GM12878 (cell line): ENCODE results near the gene LAMA2. TPM values are rescaled to one million over a fixed set of nuclear protein-coding genes. Genes with fewer than 3 reads are reported as not detected.

Experiments used
- ATAC-seq: fragments of 200-7000 bp; cut with Tn5 transposase; 3 replicates; pipeline ENCODE4 v1.9.1; 2020; ENCODE audit warnings: mild to moderate bottlenecking, moderate library complexity
- BruUV-seq: library from RNA; stranded (reverse); fragments of 400-500 nt; replicated peaks from 2 replicates; lab custom pipeline; 2021; lab: Mats Ljungman, UMichigan
- CTCF ChIA-PET: fragments of 300-600 bp; sonication (Branson Sonifier 250); formaldehyde crosslinking; extraction: SDS; loops from one replicate; lab custom pipeline; 2021; ENCODE audit warnings: inconsistent platforms; lab: Yijun Ruan, JAX
- POLR2A ChIA-PET: fragments of 350-600 bp; formaldehyde crosslinking; extraction: SDS; loops from one replicate; lab custom pipeline; 2021; ENCODE audit warnings: inconsistent platforms; lab: Charles Lee
- RAD21 ChIA-PET: fragments of 300-600 bp; sonication (Branson Sonifier 250); formaldehyde crosslinking; loops from one replicate; lab custom pipeline; 2023; ENCODE audit warnings: antibody characterized with exemption; ENCODE audit not compliant: unreplicated experiment; lab: Charles Lee
- SMC1A ChIA-PET: fragments of 300-600 bp; sonication (Branson Sonifier 250); formaldehyde crosslinking; loops from one replicate; lab custom pipeline; 2023; ENCODE audit not compliant: unreplicated experiment, uncharacterized antibody; lab: Charles Lee
- DNase-seq: peaks from one replicate; pipeline ENCODE4 v3.0.0-alpha.2; 2011; ENCODE audit warnings: low read depth, low spot score
- FAIRE-seq: peaks from 3 replicates; lab custom pipeline; 2011; peaks lifted over from hg19 to GRCh38; lab: Jason Lieb, UNC
- H2AFZ ChIP-seq: 2 replicates; pipeline ENCODE4 v1.6.0; 2011; ENCODE audit warnings: low read depth, low read length, control low read depth; ENCODE audit not compliant: control insufficient read depth
- H3K27ac ChIP-seq: 2 replicates; pipeline ENCODE4 v1.5.1; 2011; ENCODE audit warnings: control low read depth; ENCODE audit not compliant: control insufficient read depth, insufficient read depth
- H3K27me3 ChIP-seq, 2 experiments: replicated peaks in 1 of 2; 2 replicates each; pipeline versions ENCODE4 v1.6.0 to v1.6.1; 2011; ENCODE audit warnings: low read length in 1 of 2; ENCODE audit not compliant: control insufficient read depth in 2 of 2, insufficient read depth in 2 of 2
- H3K36me3 ChIP-seq, 2 experiments: 2 replicates each; pipeline ENCODE4 v1.5.1; 2011; ENCODE audit warnings: low read length in 1 of 2; ENCODE audit not compliant: control insufficient read depth in 2 of 2, insufficient read depth in 2 of 2
- H3K4me1 ChIP-seq: 2 replicates; pipeline ENCODE4 v1.6.1; 2011; ENCODE audit warnings: mild to moderate bottlenecking, low read length, moderate library complexity, mixed read lengths; ENCODE audit not compliant: control insufficient read depth, insufficient read depth
- H3K4me2 ChIP-seq: 2 replicates; pipeline ENCODE4 v1.6.0; 2011; ENCODE audit warnings: control low read depth; ENCODE audit not compliant: control insufficient read depth, insufficient read depth
- H3K4me3 ChIP-seq: fragments of 200-600 bp; sonication (generic); 2 replicates; pipeline ENCODE4 v1.5.1; 2016
- H3K79me2 ChIP-seq: 2 replicates; pipeline ENCODE4 v1.6.0; 2011; ENCODE audit warnings: low read length; ENCODE audit not compliant: control insufficient read depth, insufficient read depth
- H3K9ac ChIP-seq: 2 replicates; pipeline ENCODE4 v1.8.0; 2011; ENCODE audit warnings: low read length, control low read depth, mixed read lengths; ENCODE audit not compliant: control insufficient read depth, insufficient read depth
- H3K9me3 ChIP-seq: replicated peaks from 3 replicates; pipeline ENCODE4 v1.5.1; 2011; ENCODE audit warnings: mild to moderate bottlenecking, low read length; ENCODE audit not compliant: control insufficient read depth, insufficient read depth
- H4K20me1 ChIP-seq: 2 replicates; pipeline ENCODE4 v1.6.0; 2011; ENCODE audit not compliant: control insufficient read depth, insufficient read depth
- ATF7 ChIP-seq: fragments of 450-650 bp; IDR thresholded peaks from 2 replicates; pipeline ENCODE4 v1.6.1; 2016; ENCODE audit warnings: low read depth, mild to moderate bottlenecking
- BACH1 ChIP-seq: fragments of 450-650 bp; IDR thresholded peaks from 2 replicates; pipeline ENCODE4 v1.6.1; 2017; ENCODE audit warnings: mild to moderate bottlenecking, borderline replicate concordance
- CREB1 ChIP-seq: IDR thresholded peaks from 2 replicates; pipeline ENCODE4 v1.6.1; 2012; ENCODE audit warnings: low read depth, mild to moderate bottlenecking, inconsistent platforms
- CREM ChIP-seq: IDR thresholded peaks from 2 replicates; pipeline ENCODE4 v1.6.1; 2014; ENCODE audit warnings: antibody characterized with exemption, low read depth
- FOS ChIP-seq: IDR thresholded peaks from 3 replicates; pipeline ENCODE4 v1.6.1; 2011; ENCODE audit warnings: borderline replicate concordance; ENCODE audit not compliant: insufficient read length; ENCODE audit errors: extremely low read depth
- MEF2A ChIP-seq: IDR thresholded peaks from 2 replicates; pipeline ENCODE4 v1.6.1; 2011; ENCODE audit warnings: low read depth, mild to moderate bottlenecking, low read length, moderate library complexity; ENCODE audit not compliant: insufficient read depth
- MEF2B ChIP-seq: fragments of 450-650 bp; IDR thresholded peaks from 2 replicates; pipeline ENCODE4 v1.6.1; 2018; ENCODE audit warnings: mild to moderate bottlenecking, moderate library complexity; ENCODE audit not compliant: partially characterized antibody, poor library complexity, severe bottlenecking
- MXI1 ChIP-seq: fragments of 150-350 bp; IDR thresholded peaks from 2 replicates; pipeline ENCODE4 v1.6.1; 2011; ENCODE audit warnings: low read depth, mild to moderate bottlenecking, inconsistent platforms, low read length, improper control_type of control experiment
- NFYA ChIP-seq: IDR thresholded peaks from 2 replicates; pipeline ENCODE4 v1.6.1; 2011; ENCODE audit warnings: low read depth, mild to moderate bottlenecking, low read length, improper control_type of control experiment, borderline replicate concordance
- REST ChIP-seq: IDR thresholded peaks from 2 replicates; pipeline ENCODE4 v1.6.1; 2012; ENCODE audit warnings: mild to moderate bottlenecking, low read depth, low read length
- RUNX3 ChIP-seq: IDR thresholded peaks from 2 replicates; pipeline ENCODE4 v1.6.1; 2012; ENCODE audit warnings: low read length, inconsistent platforms
- SIX5 ChIP-seq: IDR thresholded peaks from 2 replicates; pipeline ENCODE4 v1.6.1; 2011; ENCODE audit warnings: mild to moderate bottlenecking, low read depth, low read length, moderate library complexity; ENCODE audit not compliant: severe bottlenecking
- SMAD1 ChIP-seq: fragments of 450-650 bp; IDR thresholded peaks from 2 replicates; pipeline ENCODE4 v1.6.1; 2018; ENCODE audit warnings: mild to moderate bottlenecking, low read depth; ENCODE audit not compliant: partially characterized antibody
- SREBF1 ChIP-seq: IDR thresholded peaks from 2 replicates; pipeline ENCODE4 v1.6.1; 2012; ENCODE audit warnings: mild to moderate bottlenecking, low read length
- SREBF2 ChIP-seq: IDR thresholded peaks from 2 replicates; pipeline ENCODE4 v1.6.1; 2012; ENCODE audit warnings: mild to moderate bottlenecking, low read length
- ZZZ3 ChIP-seq: IDR thresholded peaks from 2 replicates; pipeline ENCODE4 v1.6.1; 2011; ENCODE audit warnings: low read depth; ENCODE audit not compliant: control insufficient read depth, insufficient read length
- WGBS: methylation state at CpG from one replicate; pipeline ENCODE4 v1.1.6; 2016; ENCODE audit warnings: low lambda C conversion rate; ENCODE audit not compliant: insufficient replicate concordance, insufficient coverage; ENCODE audit errors: missing lambda C conversion rate; 5-methylcytosine and 5-hydroxymethylcytosine counted together
- in situ Hi-C: fragments of 300-500 bp; cut with MboI; formaldehyde crosslinking; loops from 9 replicates; pipeline ENCODE4 v1.14.3; 2018; ENCODE audit warnings: mixed read lengths
- intact Hi-C: fragments of 100-400 bp; cut with micrococcal nuclease; formaldehyde crosslinking; loops from one replicate; pipeline ENCODE4 v1.14.2; 2022; ENCODE audit not compliant: unreplicated experiment
- polyA plus RNA-seq, 11 experiments: library from polyadenylated mRNA; depleted of rRNA in 4 of 11; unstranded in 6 of 11; stranded (reverse) in 5 of 11; fragments of >200 nt; fragmentation: Nextera tagmentation in 4 of 11; fragmentation: Illumina TruSeq in 1 of 11; extraction: Ambion mirVana in 4 of 11; extraction: Trizol in 1 of 11; gene quantifications; 1 replicate in 1 of 11; 2 replicates in 10 of 11; pipeline versions ENCODE4 v1.2.1 to v1.2.3, GENCODE V29; 2011 to 2016; ENCODE audit warnings: inconsistent platforms in 2 of 11, missing spikeins in 2 of 11, low read depth in 1 of 11
- total RNA-seq, 4 experiments: library from RNA; depleted of rRNA in 3 of 4; stranded (reverse); fragments of >200 nt in 3 of 4; fragmentation: Illumina TruSeq in 1 of 4; extraction: Trizol in 1 of 4; gene quantifications; 2 replicates each; pipeline versions ENCODE4 v1.2.1 to v1.2.3, GENCODE V29; 2013 to 2021
- TF ChIP-seq, protein P1 (sequence below): IDR thresholded peaks from 2 replicates; pipeline ENCODE4 v1.6.1; 2011; ENCODE audit warnings: borderline replicate concordance, low read depth, mild to moderate bottlenecking, moderate library complexity, mixed read lengths, low read length; ENCODE audit not compliant: insufficient read depth; ENCODE audit errors: extremely low read length

LAMA2 gene
- total and polyA plus RNA-seq, 10 of the 15 experiments (the other 5 are each of a cell fraction or from before 2014, with no cell fraction given): 0.04 to 2.0 (median 0.37) TPM; not detected in 1

GRCh38 chr6:129098061-129098553, 215.2 kb downstream of the LAMA2 start:
- no peak overlapping the region for H2AFZ ChIP-seq
- H3K4me3 ChIP-seq: no peak overlapping the region
- RAD21 ChIA-PET: no interaction called here
- no peak overlapping the region for H3K27ac ChIP-seq
- ATAC-seq (no peak), FAIRE-seq (no peak), DNase-seq (no peak)
- TF ChIP-seq ZZZ3: no peak
- no peak for TF ChIP-seq RUNX3
- no peak for TF ChIP-seq MEF2A
- TF ChIP-seq SREBF1: no peak
- TF ChIP-seq ATF7: no peak
- no peak for TF ChIP-seq NFYA
- TF ChIP-seq BACH1: no peak
- TF ChIP-seq, protein P1, sequence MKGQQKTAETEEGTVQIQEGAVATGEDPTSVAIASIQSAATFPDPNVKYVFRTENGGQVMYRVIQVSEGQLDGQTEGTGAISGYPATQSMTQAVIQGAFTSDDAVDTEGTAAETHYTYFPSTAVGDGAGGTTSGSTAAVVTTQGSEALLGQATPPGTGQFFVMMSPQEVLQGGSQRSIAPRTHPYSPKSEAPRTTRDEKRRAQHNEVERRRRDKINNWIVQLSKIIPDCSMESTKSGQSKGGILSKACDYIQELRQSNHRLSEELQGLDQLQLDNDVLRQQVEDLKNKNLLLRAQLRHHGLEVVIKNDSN: no peak
- TF ChIP-seq MEF2B: no peak
- no peak for TF ChIP-seq MXI1
- TF ChIP-seq CREM: no peak
- no peak for TF ChIP-seq CREB1
- no peak for TF ChIP-seq SIX5
- no peak for TF ChIP-seq FOS
- no peak for TF ChIP-seq SREBF2
- no peak for TF ChIP-seq REST
- no peak for TF ChIP-seq SMAD1
- no peaks in the 10 kb centered on the region for H3K4me1 ChIP-seq
- no peak overlapping the region for H3K4me2 ChIP-seq
- no peaks in the 10 kb centered on the region for H3K27me3 ChIP-seq
- no TSS peak for BruUV-seq
- POLR2A ChIA-PET: no interaction called here
- 34% methylated on average over 9 of the region's 9 CpGs for WGBS
- H4K20me1 ChIP-seq: no peaks in the 10 kb centered on the region
- CTCF ChIA-PET: no interaction called here
- in situ Hi-C loops: no loop called here
- no peak overlapping the region for H3K9ac ChIP-seq
- SMC1A ChIA-PET: no interaction called here
- no peaks in the 10 kb centered on the region for H3K79me2 ChIP-seq
- intact Hi-C loops: no loop called here
- no peaks in the 10 kb centered on the region for H3K36me3 ChIP-seq
- no peaks in the 10 kb centered on the region for H3K9me3 ChIP-seq
